Keratinocyte (primary cell): Measurements from ENCODE around the gene ZNF646. TPM values are rescaled to one million over a fixed set of nuclear protein-coding genes. Genes with fewer than 3 reads are reported as not detected.
A peak's percentile ranks its signal among the peaks of the same experiment; 100 is the strongest.

Experiments
- DNase-seq: peaks from one replicate; pipeline ENCODE4 v3.0.0-alpha.2; 2011; ENCODE audit warnings: low read depth, missing footprints, low spot score
- FAIRE-seq: peaks from 2 replicates; lab custom pipeline; 2011; peaks lifted over from hg19 to GRCh38; lab: Jason Lieb, UNC
- H2AFZ ChIP-seq: 2 replicates; pipeline ENCODE4 v1.6.0; 2012; ENCODE audit warnings: low read length, control low read depth, inconsistent platforms; ENCODE audit not compliant: control insufficient read depth
- H3K27ac ChIP-seq: 2 replicates; pipeline ENCODE4 v1.5.1; 2011; ENCODE audit warnings: low read length; ENCODE audit not compliant: control insufficient read depth, insufficient read depth
- H3K27me3 ChIP-seq: 3 replicates; pipeline ENCODE4 v1.6.0; 2011; ENCODE audit warnings: low read length; ENCODE audit not compliant: control insufficient read depth, insufficient read depth; ENCODE audit errors: extremely low read depth
- H3K36me3 ChIP-seq, 2 experiments: 2 replicates in 1 of 2; 3 replicates in 1 of 2; pipeline ENCODE4 v1.5.1; 2011; ENCODE audit warnings: low read length in 2 of 2, mild to moderate bottlenecking in 1 of 2; ENCODE audit not compliant: control insufficient read depth in 2 of 2, insufficient read depth in 2 of 2; ENCODE audit errors: extremely low read depth in 1 of 2
- H3K4me1 ChIP-seq: 3 replicates; pipeline ENCODE4 v1.5.1; 2011; ENCODE audit warnings: low read length; ENCODE audit not compliant: control insufficient read depth, insufficient read depth; ENCODE audit errors: extremely low read depth
- H3K4me2 ChIP-seq: 3 replicates; pipeline ENCODE4 v1.6.0; 2011; ENCODE audit warnings: low read depth, low read length; ENCODE audit not compliant: control insufficient read depth, insufficient read depth; ENCODE audit errors: extremely low read depth
- H3K4me3 ChIP-seq, 3 experiments: fragments of 200-600 bp in 1 of 3; sonication (generic) in 1 of 3; 2 replicates in 2 of 3; 3 replicates in 1 of 3; pipeline ENCODE4 v1.5.1; 2011 to 2016; ENCODE audit warnings: low read length in 3 of 3, mild to moderate bottlenecking in 3 of 3, control low read depth in 2 of 3, inconsistent platforms in 1 of 3, low read depth in 1 of 3, mixed read lengths in 1 of 3, mixed run types in 1 of 3, moderate library complexity in 1 of 3; ENCODE audit not compliant: control insufficient read depth in 2 of 3, insufficient read depth in 2 of 3; ENCODE audit errors: extremely low read depth in 1 of 3
- H3K79me2 ChIP-seq: 2 replicates; pipeline ENCODE4 v1.6.0; 2012; ENCODE audit warnings: low read length; ENCODE audit not compliant: control insufficient read depth, insufficient read depth
- H3K9ac ChIP-seq: 3 replicates; pipeline ENCODE4 v1.6.0; 2011; ENCODE audit warnings: low read length; ENCODE audit not compliant: control insufficient read depth, insufficient read depth; ENCODE audit errors: extremely low read depth
- H3K9me1 ChIP-seq: 3 replicates; pipeline ENCODE4 v1.6.0; 2011; ENCODE audit warnings: low read length; ENCODE audit not compliant: control insufficient read depth, insufficient read depth; ENCODE audit errors: extremely low read depth
- H3K9me3 ChIP-seq: 2 replicates; pipeline ENCODE4 v1.5.1; 2012; ENCODE audit warnings: low read depth, low read length; ENCODE audit not compliant: control insufficient read depth
- H4K20me1 ChIP-seq: 3 replicates; pipeline ENCODE4 v1.6.0; 2011; ENCODE audit warnings: low read length; ENCODE audit not compliant: control insufficient read depth, insufficient read depth; ENCODE audit errors: extremely low read depth
- CTCF ChIP-seq, 3 experiments: IDR thresholded peaks in 1 of 3; conservative IDR thresholded peaks in 1 of 3; optimal IDR thresholded peaks in 1 of 3; 2 replicates in 2 of 3; 3 replicates in 1 of 3; pipeline versions ENCODE3 to v1.5.1; 2011; ENCODE audit warnings: low read length in 3 of 3, mild to moderate bottlenecking in 3 of 3, moderate library complexity in 2 of 3, control low read depth in 1 of 3, inconsistent platforms in 1 of 3; ENCODE audit not compliant: insufficient read depth in 2 of 3; ENCODE audit errors: extremely low read depth in 1 of 3
- EZH2 ChIP-seq: IDR thresholded peaks from one replicate; pipeline ENCODE4 v1.6.1; 2012; ENCODE audit warnings: inconsistent platforms, mild to moderate bottlenecking, low read length, moderate library complexity
- dilution Hi-C: fragments of 300-500 bp; cut with MboI; formaldehyde crosslinking; loops from one replicate; pipeline ENCODE4 v1.7.0; 2020; ENCODE audit warnings: low sequenced_read_pairs; ENCODE audit not compliant: extremely low pct_ligation_motif_present
- polyA plus RNA-seq, 5 experiments: library from polyadenylated mRNA; depleted of rRNA in 3 of 5; stranded (reverse) in 3 of 5; stranded (forward) in 1 of 5; unstranded in 1 of 5; fragments of >200 nt; gene quantifications; 1 replicate in 1 of 5; 2 replicates in 3 of 5; 3 replicates in 1 of 5; pipeline versions ENCODE4 v1.2.1 to v1.2.3, GENCODE V29; 2011 to 2012; ENCODE audit warnings: missing spikeins in 2 of 5, low read depth in 1 of 5, low replicate concordance in 1 of 5

Gene ZNF646
- polyA plus RNA-seq, 1 donor (not counting 4 experiments of a cell fraction or from before 2014, with no cell fraction given) = 2.5 TPM

DNA sequence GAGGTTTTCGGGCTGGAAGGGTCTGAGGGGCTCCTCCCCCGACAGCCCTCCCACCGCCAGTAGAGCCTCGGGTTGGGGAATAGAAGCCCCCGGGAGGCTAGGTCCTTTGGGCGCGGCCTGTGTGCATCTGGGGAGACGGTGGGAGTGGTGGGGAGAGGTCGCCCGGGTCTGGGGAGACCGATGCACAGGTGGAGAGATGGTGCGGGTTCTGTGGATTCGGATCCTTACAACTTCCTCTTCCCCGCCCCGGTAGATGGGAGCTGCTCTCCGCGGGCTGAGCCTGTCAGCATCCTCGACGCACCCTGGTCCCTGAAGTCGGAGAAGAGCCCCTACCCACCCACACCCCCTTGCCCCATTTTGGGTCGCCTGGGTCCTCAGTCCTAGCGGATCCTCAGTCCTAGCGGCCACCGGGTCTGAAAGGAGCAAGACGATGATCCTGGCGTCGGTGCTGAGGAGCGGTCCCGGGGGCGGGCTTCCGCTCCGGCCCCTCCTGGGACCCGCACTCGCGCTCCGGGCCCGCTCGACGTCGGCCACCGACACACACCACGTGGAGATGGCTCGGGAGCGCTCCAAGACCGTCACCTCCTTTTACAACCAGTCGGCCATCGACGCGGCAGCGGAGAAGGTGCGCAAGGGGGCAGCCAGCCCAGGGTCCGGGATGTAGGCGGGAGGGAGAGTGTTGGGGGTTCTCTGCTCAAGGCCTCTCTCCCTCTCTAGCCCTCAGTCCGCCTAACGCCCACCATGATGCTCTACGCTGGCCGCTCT, 34.8 kb downstream of the ZNF646 start:
- no peaks in the 10 kb centered on the region for H4K20me1 ChIP-seq
- TF ChIP-seq CTCF (optimal IDR thresholded peaks at IDR 0.05 in 1 of 3, IDR thresholded peaks at IDR 0.05 in 1 of 3, conservative IDR thresholded peaks at IDR 0.05 in 1 of 3; ENCODE audit: extremely low read depth in 1 of 3, insufficient read depth in 2 of 3, low read length in 3 of 3) (no peak), EZH2 (no peak)
- H3K4me1 ChIP-seq = peaks cover 8% of the 10 kb centered on the region
- peak overlapping the region; percentile 79 to 91 (median 87) for H3K4me3 ChIP-seq
- peak overlapping the region; percentile 83 for H3K9ac ChIP-seq
- H3K36me3 ChIP-seq = peaks cover 18 to 24% of the 10 kb centered on the region in 2 experiments
- FAIRE-seq (no peak), DNase-seq (no peak)
- dilution Hi-C loops = no loop called here
- peak overlapping the region; percentile 74 for H3K4me2 ChIP-seq
- H3K9me3 ChIP-seq = no peaks in the 10 kb centered on the region
- peaks cover 17% of the 10 kb centered on the region for H3K79me2 ChIP-seq
- H3K9me1 ChIP-seq = no peaks in the 10 kb centered on the region
- H3K27ac ChIP-seq = peak overlapping the region; percentile 54
- H3K27me3 ChIP-seq = no peaks in the 10 kb centered on the region
- no peak overlapping the region for H2AFZ ChIP-seq

DNA sequence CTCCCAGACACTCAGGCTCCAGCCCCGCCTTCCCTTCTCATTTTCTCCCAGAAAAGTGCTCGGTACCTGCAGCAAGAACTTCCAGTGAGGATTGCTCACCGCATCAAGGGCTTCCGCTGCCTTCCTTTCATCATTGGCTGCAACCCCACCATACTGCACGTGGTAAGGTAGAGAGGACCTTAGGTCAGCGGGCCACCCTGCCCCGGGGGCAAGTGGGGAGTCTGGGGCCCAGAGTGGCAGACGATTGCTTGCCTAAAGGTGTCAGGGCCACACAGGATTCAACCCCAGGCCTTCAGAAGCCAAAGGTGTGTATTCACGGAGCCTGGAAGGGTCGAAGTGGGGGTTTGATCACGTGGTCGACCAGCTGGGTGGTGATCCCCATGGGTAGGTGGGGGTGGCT, 35.4 kb downstream of the ZNF646 start:
- peaks cover 8% of the 10 kb centered on the region for H3K4me1 ChIP-seq
- no peak overlapping the region for H3K4me2 ChIP-seq
- no peak overlapping the region for H2AFZ ChIP-seq
- H3K36me3 ChIP-seq = peaks cover 18 to 24% of the 10 kb centered on the region in 2 experiments
- peaks cover 17% of the 10 kb centered on the region for H3K79me2 ChIP-seq
- no peak overlapping the region for H3K4me3 ChIP-seq
- no peak overlapping the region for H3K27ac ChIP-seq
- no peaks in the 10 kb centered on the region for H3K9me3 ChIP-seq
- no peak for DNase-seq
- FAIRE-seq = no peak
- TF ChIP-seq CTCF (optimal IDR thresholded peaks at IDR 0.05 in 1 of 3, IDR thresholded peaks at IDR 0.05 in 1 of 3, conservative IDR thresholded peaks at IDR 0.05 in 1 of 3; ENCODE audit: extremely low read depth in 1 of 3, insufficient read depth in 2 of 3, low read length in 3 of 3) (no peak), EZH2 (no peak)
- H3K9ac ChIP-seq = no peak overlapping the region
- dilution Hi-C loops = no loop called here
- no peaks in the 10 kb centered on the region for H3K9me1 ChIP-seq
- H3K27me3 ChIP-seq = no peaks in the 10 kb centered on the region
- no peaks in the 10 kb centered on the region for H4K20me1 ChIP-seq
